ENCODE results near the gene FBXO24.

FBXO24 gene

GRCh38 chr7:100577103-100577502, 9.0 kb upstream of the FBXO24 start:
- ChIA-PET CTCF (interaction anchor here (0.8 kb wide), 1 partner anchor 108 kb away, joined by 3 read pairs; no protein-coding TSS in a partner anchor), POLR2A (interaction anchor here (1.2 to 1.4 kb wide), 3 partner anchors 9 to 96 kb away, joined by 3 to 7 read pairs (median 6); partner anchors contain the start of genes FBXO24 and LRCH4)
- TF ChIP-seq ZEB2 (tag by site-specific recombination; IDR thresholded peaks at IDR 0.05) (no peak), ZNF785 (tag by site-specific recombination; IDR thresholded peaks at IDR 0.05) (no peak), ZNF248 (tag by site-specific recombination; IDR thresholded peaks at IDR 0.05) (no peak), ZNF776 (tag by site-specific recombination; IDR thresholded peaks at IDR 0.05; ENCODE audit: borderline replicate concordance) (no peak), MYNN (tag by site-specific recombination; IDR thresholded peaks at IDR 0.05; ENCODE audit: borderline replicate concordance) (no peak), AEBP2 (tag by site-specific recombination; IDR thresholded peaks at IDR 0.05; ENCODE audit: borderline replicate concordance) (no peak)
- H3K4me3 ChIP-seq (ENCODE audit: low read depth, low read length), result no peak overlapping the region
- no peak overlapping the region for H3K27ac ChIP-seq (ENCODE audit: extremely low read depth, low read depth, low read length)
- no peaks in the 10 kb centered on the region for H3K4me1 ChIP-seq (ENCODE audit: control insufficient read depth, insufficient read depth, low read length)
- H3K9me3 ChIP-seq (ENCODE audit: control insufficient read depth, insufficient read depth, low read depth, low read length), result no peaks in the 10 kb centered on the region
- H3K36me3 ChIP-seq (ENCODE audit: control insufficient read depth in 2 of 2, insufficient read depth in 1 of 2, low read length in 2 of 2), result peaks cover 6 to 54% of the 10 kb centered on the region in 2 experiments; a peak in 2 of 3 replicates

- H3K4me1 ChIP-seq (ENCODE audit: control insufficient read depth, insufficient read depth, low read length), result no peaks in the 10 kb centered on the region
- peaks cover 6 to 57% of the 10 kb centered on the region in 2 experiments; a peak in 2 of 3 replicates for H3K36me3 ChIP-seq (ENCODE audit: control insufficient read depth in 2 of 2, insufficient read depth in 1 of 2, low read length in 2 of 2)
- TF ChIP-seq SCRT2 (tag by site-specific recombination; IDR thresholded peaks at IDR 0.05) (0 out of 2 replicates have a peak, but pooled peaks have one; percentile 16), ZNF639 (tag by site-specific recombination; IDR thresholded peaks at IDR 0.05) (no peak), ZNF561 (tag by site-specific recombination; IDR thresholded peaks at IDR 0.05; ENCODE audit: borderline replicate concordance) (no peak)
- ChIA-PET POLR2A (interaction anchor here (1.2 kb wide), 2 partner anchors 9 to 95 kb away, joined by 3 to 7 read pairs; partner anchors contain the start of genes FBXO24 and LRCH4), CTCF (interaction anchor here (0.8 to 0.9 kb wide), 2 partner anchors 11 to 108 kb away, joined by 3 read pairs; no protein-coding TSS in a partner anchor)
- no peak overlapping the region for H3K27ac ChIP-seq (ENCODE audit: extremely low read depth, low read depth, low read length)
- no peak overlapping the region for H3K4me3 ChIP-seq (ENCODE audit: low read depth, low read length)
- no peaks in the 10 kb centered on the region for H3K9me3 ChIP-seq (ENCODE audit: control insufficient read depth, insufficient read depth, low read depth, low read length)
Observed at GRCh38 chr7:100577507-100577906, 8.6 kb upstream of the FBXO24 start.

- TF ChIP-seq REST (tag by site-specific recombination; IDR thresholded peaks at IDR 0.05) (peak; percentile 35; the same call in 1 of the 2 replicates), ZFP37 (tag by site-specific recombination; IDR thresholded peaks at IDR 0.05) (no peak), ZNF311 (tag by site-specific recombination; IDR thresholded peaks at IDR 0.05; ENCODE audit: borderline replicate concordance) (no peak)
- Histone ChIP-seq H3K4me3 (ENCODE audit: low read depth, low read length) (no peak overlapping the region), H3K27ac (ENCODE audit: extremely low read depth, low read depth, low read length) (no peak overlapping the region), H3K36me3 (ENCODE audit: control insufficient read depth in 2 of 2, insufficient read depth in 1 of 2, low read length in 2 of 2) (peaks cover 6 to 58% of the 10 kb centered on the region in 2 experiments; a peak in 2 of 3 replicates), H3K9me3 (ENCODE audit: control insufficient read depth, insufficient read depth, low read depth, low read length) (no peaks in the 10 kb centered on the region), H3K4me1 (ENCODE audit: control insufficient read depth, insufficient read depth, low read length) (no peaks in the 10 kb centered on the region)
- POLR2A ChIA-PET, result interaction anchor here (1.2 kb wide), 2 partner anchors 8 to 94 kb away, joined by 3 to 7 read pairs; partner anchors contain the start of genes FBXO24 and LRCH4
- CTCF ChIA-PET, result interaction anchor here (0.5 to 1.1 kb wide), 3 partner anchors 12 to 96 kb away, joined by 3 to 4 read pairs (median 4); no protein-coding TSS in a partner anchor
Observed at GRCh38 chr7:100578246-100579183, 7.6 kb upstream of the FBXO24 start.
